ENCODE measurements around the gene ZNF654.

- TF ChIP-seq CTCF (IDR thresholded peaks at IDR 0.05; ENCODE audit: low read length) (no peak), EZH2phosphoT487 (IDR thresholded peaks at IDR 0.05; ENCODE audit: low read length) (no peak)
Measured at GRCh38 chr3:88013592-88013991, 45.5 kb upstream of the ZNF654 start.

All from MM.1S (cell line).